Measurements from ENCODE around the gene FAM193A.

DNA sequence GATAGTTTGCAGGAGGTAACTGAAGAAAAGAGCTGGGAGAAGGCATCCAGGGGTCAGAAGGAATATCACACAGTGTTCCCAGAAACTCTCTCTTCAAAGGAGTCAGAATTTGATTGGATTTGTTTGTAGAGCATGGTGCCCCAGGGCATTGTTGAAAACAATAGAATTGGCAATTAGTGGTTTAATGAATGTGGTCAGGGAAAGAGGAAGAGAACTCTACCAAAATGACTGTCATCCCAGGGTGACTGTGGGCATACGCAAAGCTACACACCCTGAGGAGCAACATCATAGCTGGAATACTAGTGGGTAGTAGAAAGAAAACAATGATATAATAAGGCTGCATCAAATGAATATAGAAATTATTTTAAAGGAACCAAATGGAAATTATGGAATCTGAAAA, 198.2 kb downstream of the FAM193A start:
- TF ChIP-seq CTCF (IDR thresholded peaks at IDR 0.05; ENCODE audit: insufficient read depth, low read length) (no peak), REST (IDR thresholded peaks at IDR 0.05; ENCODE audit: insufficient replicate concordance, low read depth) (no peak)
